Activated CD4-positive, alpha-beta T cell treated with anti-CD3 and anti-CD28 coated beads for 4 hours (primary cell): ENCODE measurements around the gene FAM9C.
"Not testable (repeated sequence)": the region's sequence is repeated elsewhere in the genome, so short reads cannot be mapped to it uniquely, and the experiment has no call there.

Experiments used
- DNase-seq, 2 donors: peaks; one replicate each; pipeline ENCODE4 v3.0.0-alpha.2; 2020

Gene FAM9C

GRCh38 chrX:13074297-13075262 lies 30.2 kb upstream of the FAM9C start:
- no peak for DNase-seq

- DNase-seq, result no peak
Observed at GRCh38 chrX:13069771-13070416, 25.5 kb upstream of the FAM9C start.

- DNase-seq, result no peak
Observed at GRCh38 chrX:13068651-13069050, 24.2 kb upstream of the FAM9C start.

GRCh38 chrX:13067773-13068172 lies 23.4 kb upstream of the FAM9C start:
- DNase-seq, result no peak

- DNase-seq, result no peak
Observed at GRCh38 chrX:13066391-13066790, 22.0 kb upstream of the FAM9C start.

- no peak for DNase-seq
Observed at GRCh38 chrX:13064599-13065143, 20.3 kb upstream of the FAM9C start.

GRCh38 chrX:13063124-13063523 lies 18.7 kb upstream of the FAM9C start:
- DNase-seq, result not testable (repeated sequence)

GRCh38 chrX:13062331-13062730 lies 17.9 kb upstream of the FAM9C start:
- DNase-seq, result not testable (repeated sequence)

GRCh38 chrX:13061215-13061708 lies 16.8 kb upstream of the FAM9C start:
- DNase-seq, result not testable (repeated sequence)

GRCh38 chrX:13059637-13060499 lies 15.4 kb upstream of the FAM9C start:
- no peak for DNase-seq

GRCh38 chrX:13055486-13055885 lies 11.1 kb upstream of the FAM9C start:
- no peak for DNase-seq

GRCh38 chrX:13053171-13053570 lies 8.8 kb upstream of the FAM9C start:
- DNase-seq, result no peak

GRCh38 chrX:13051529-13052172 lies 7.2 kb upstream of the FAM9C start:
- peak in 1 of 2 donors; percentile 29 for DNase-seq

- no peak for DNase-seq
Observed at GRCh38 chrX:13051167-13051528, 6.7 kb upstream of the FAM9C start.

- no peak for DNase-seq
Observed at GRCh38 chrX:13050151-13050550, 5.7 kb upstream of the FAM9C start.

GRCh38 chrX:13048280-13048679 lies 3.9 kb upstream of the FAM9C start:
- no peak for DNase-seq

GRCh38 chrX:13047759-13048158 lies 3.3 kb upstream of the FAM9C start:
- no peak for DNase-seq

- no peak for DNase-seq
Observed at GRCh38 chrX:13046141-13046855, 1.9 kb upstream of the FAM9C start.

- no peak for DNase-seq
Observed at GRCh38 chrX:13043938-13044337, 482 bp downstream of the FAM9C start.

- DNase-seq, result no peak
Observed at GRCh38 chrX:13043138-13043537, 1.3 kb downstream of the FAM9C start.

- DNase-seq, result no peak
Observed at GRCh38 chrX:13036896-13037295, 7.5 kb downstream of the FAM9C start.

- no peak for DNase-seq
Observed at GRCh38 chrX:13033193-13033592, 11.2 kb downstream of the FAM9C start.
